ENCODE results near the gene COIL. TPM values are rescaled to one million over a fixed set of nuclear protein-coding genes. Genes with fewer than 3 reads are reported as not detected.

COIL gene
- total and polyA plus RNA-seq, 2 of the 13 experiments (the other 11 are each of a cell fraction or from before 2014, with no cell fraction given): 8.1 to 29.4 TPM

GRCh38 chr17:56977673-56978395 lies 17.0 kb upstream of the COIL start, which contains the start of gene SCPEP1 (continued):
- TF ChIP-seq GLMP (CRISPR knock-in tag; IDR thresholded peaks at IDR 0.05; ENCODE audit: borderline replicate concordance) (no peak), ZBTB10 (CRISPR knock-in tag; IDR thresholded peaks at IDR 0.05; ENCODE audit: borderline replicate concordance) (no peak), ZFX (CRISPR knock-in tag; IDR thresholded peaks at IDR 0.05; ENCODE audit: low read depth) (peak; percentile 80), RELA (CRISPR knock-in tag; IDR thresholded peaks at IDR 0.05) (no peak), LCORL (IDR thresholded peaks at IDR 0.05) (no peak), LCORL (CRISPR knock-in tag; IDR thresholded peaks at IDR 0.05) (peak; percentile 53), ZBTB40 (IDR thresholded peaks at IDR 0.05) (no peak), ZBTB40 (CRISPR knock-in tag; IDR thresholded peaks at IDR 0.05) (no peak), GTF3A (CRISPR knock-in tag; conservative IDR thresholded peaks at IDR 0.05) (no peak), ARNT2 (CRISPR knock-in tag; IDR thresholded peaks at IDR 0.05; ENCODE audit: low read depth) (no peak), SRSF9 (IDR thresholded peaks at IDR 0.05; ENCODE audit: borderline replicate concordance, insufficient read depth, low read depth, low read length, poor library complexity, severe bottlenecking) (no peak), SMARCC2 (IDR thresholded peaks at IDR 0.05) (no peak), ZNF773 (CRISPR knock-in tag; IDR thresholded peaks at IDR 0.05; ENCODE audit: borderline replicate concordance) (no peak), JUN (CRISPR knock-in tag; IDR thresholded peaks at IDR 0.05) (no peak), ZNF556 (CRISPR knock-in tag; IDR thresholded peaks at IDR 0.05; ENCODE audit: borderline replicate concordance) (0 out of 2 replicates have a peak, but pooled peaks have one; percentile 33), ZSCAN29 (CRISPR knock-in tag; conservative IDR thresholded peaks at IDR 0.05) (no peak; the same call in 1 of the 2 replicates), ATF7-NPFF (CRISPR knock-in tag; IDR thresholded peaks at IDR 0.05; ENCODE audit: low read depth) (no peak)
